Heart right ventricle (tissue), 16 donors: Measurements from ENCODE around the gene HIRIP3. TPM values are rescaled to one million over a fixed set of nuclear protein-coding genes. Genes with fewer than 3 reads are reported as not detected.
"Not testable (repeated sequence)": the region's sequence is repeated elsewhere in the genome, so short reads cannot be mapped to it uniquely, and the experiment has no call there.

Experiments
- ATAC-seq, 8 donors: fragments of 200-7000 bp; cut with Tn5 transposase; one replicate each; pipeline ENCODE4 v1.9.1; 2020; ENCODE audit warnings: mild to moderate bottlenecking in 8 of 8, moderate library complexity in 8 of 8, moderate number of reproducible peaks in 1 of 8
- DNase-seq, 2 donors: peaks; one replicate each; pipeline ENCODE4 v3.0.0-alpha.2; 2020
- H3K27ac ChIP-seq, 10 donors: fragments of 200-600 bp; sonication (generic) in 2 of 10; one replicate each; pipeline versions ENCODE4 v1.5.0 to v1.8.0; 2020 to 2022; ENCODE audit warnings: mild to moderate bottlenecking in 3 of 10
- H3K27me3 ChIP-seq, 7 donors: fragments of 200-600 bp; one replicate each; pipeline ENCODE4 v1.8.0; 2021 to 2022; ENCODE audit warnings: mild to moderate bottlenecking in 2 of 7
- H3K36me3 ChIP-seq, 9 donors: fragments of 200-600 bp; sonication (generic) in 1 of 9; one replicate each; pipeline versions ENCODE4 v1.5.0 to v1.8.0; 2020 to 2022; ENCODE audit warnings: mild to moderate bottlenecking in 2 of 9
- H3K4me1 ChIP-seq, 9 donors: fragments of 200-600 bp; sonication (generic) in 1 of 9; one replicate each; pipeline versions ENCODE4 v1.5.0 to v1.8.0; 2020 to 2022; ENCODE audit warnings: mild to moderate bottlenecking in 4 of 9
- H3K4me3 ChIP-seq, 10 donors: fragments of 200-600 bp; sonication (generic) in 2 of 10; one replicate each; pipeline versions ENCODE4 v1.5.0 to v1.8.0; 2020 to 2022; ENCODE audit warnings: mild to moderate bottlenecking in 7 of 10, moderate library complexity in 2 of 10
- H3K9me3 ChIP-seq, 11 donors: fragments of 200-600 bp in 10 of 11; sonication (generic) in 2 of 11; one replicate each; pipeline versions ENCODE4 v1.5.0 to v1.8.0; 2013 to 2022; ENCODE audit warnings: mild to moderate bottlenecking in 2 of 11, control low read depth in 1 of 11, moderate library complexity in 1 of 11
- WGBS, 2 donors: extraction: QIAGEN DNeasy Blood & Tissue Kit; methylation state at CpG; one replicate each; pipeline ENCODE4 v1.1.7; 2013; ENCODE audit warnings: inconsistent platforms in 1 of 2; 5-methylcytosine and 5-hydroxymethylcytosine counted together
- intact Hi-C, 10 donors: fragments of 100-400 bp; cut with DNase I; formaldehyde crosslinking; loops; one replicate each; pipeline versions ENCODE4 v1.11.1 to v1.14.2; 2022
- polyA plus RNA-seq, 2 donors: library from polyadenylated mRNA; stranded (reverse); fragments of 200-250 nt; gene quantifications; one replicate each; pipeline ENCODE4 v1.2.3, GENCODE V29; 2013
- total RNA-seq, 10 donors: library from RNA; stranded (reverse); fragmentation: NEBNext Ultra II Directional in 3 of 10; extraction: Animal tissue kit (Norgen Biotek cat#: 25700) in 3 of 10; gene quantifications; one replicate each; pipeline versions ENCODE4 v1.2.1 to v1.2.4, GENCODE V29; 2021 to 2023
- TF ChIP-seq, protein P1 (sequence below), 9 donors: fragments of 200-600 bp; sonication (generic) in 2 of 9; IDR thresholded peaks; one replicate each; pipeline versions ENCODE4 v1.5.0 to v1.8.0; 2021 to 2022; ENCODE audit warnings: antibody characterized with exemption in 9 of 9, mild to moderate bottlenecking in 5 of 9, moderate library complexity in 1 of 9
- donor health status: Arrhythmogenic right ventricular cardiomyopathy.
- donor health status: ischemic (EF 13 %, LVEDD 7.1; RV severe dilation, severe dysfunction).
- donor health status: healthy with polysubstance abuse.
- donor health status: DM: no; HTN: yes; CAD: no.
- donor health status: DM: no; HTN: no; CAD: no.
- donor health status: ischemic (EF 25% LVEDD 6.9; RV normal size, moderate dysfunction).
- donor health status: ischemic (EF 25% LVEDD 5.7; RV mildly dilated, moderate dysfunction).
- donor health status: healthy.
- donor health status: DM: yes; HTN: yes; CAD: no.
- donor health status: Ischemic cardiomyopathy.
- donor health status: ischemic (EF 35%, LVEDD 5.7; RV mildly dilated, moderate dysfunction).
- donor health status: nonischemic (EF 11% LVEDD 7.7; RV severe dilation, severe dysfunction).
- donor health status: DM: yes; HTN: yes; CAD: no.
- donor health status: PGD.
- donor health status: ischemic (EF 29% LVEDD 5.4; RV normal size, mild dysfunction).
- donor health status: nonischemic (EF 23%, LVEDD 6.1; RV moderate dilation, normal function).

The HIRIP3 gene
- total and polyA plus RNA-seq, 12 donors, result 14.4 to 23.2 (median 17.7) TPM

DNA sequence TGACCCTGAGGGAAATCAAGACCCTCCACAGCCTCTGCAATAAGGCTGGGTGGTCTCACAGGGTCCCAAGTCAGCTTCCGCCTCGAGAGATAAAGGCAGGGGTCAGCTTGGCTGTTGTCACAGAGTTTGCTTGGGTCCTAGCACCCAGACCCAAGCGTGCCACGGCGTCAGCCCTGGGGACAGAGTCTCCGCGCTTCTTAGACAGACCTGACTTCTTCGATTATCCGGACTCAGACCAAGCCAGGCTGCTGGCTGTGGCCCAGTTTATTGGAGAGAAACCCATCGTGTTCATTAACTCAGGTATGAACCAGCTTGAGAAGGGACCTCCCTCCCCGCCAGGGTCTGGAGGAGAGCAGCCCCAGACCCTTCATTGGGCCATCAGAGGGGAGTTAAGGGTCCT is 28.2 kb upstream of the HIRIP3 start:
- intact Hi-C loops, result loop anchor here in 7 of 10 donors (5.0 to 10.0 kb wide), 4 partner anchors 161 to 329 kb away; partner anchors contain the start of gene CDIPT (in 1 of the 7)
- 80 to 82% methylated on average over 11 of the region's 11 CpGs for WGBS, 2 donors
- Histone ChIP-seq H3K27me3 (peaks cover 0 to 36% (median 24%) of the 10 kb centered on the region in 7 donors), H3K4me3 (no peak overlapping the region), H3K36me3 (no peaks in the 10 kb centered on the region), H3K9me3 (no peaks in the 10 kb centered on the region), H3K27ac (no peak overlapping the region), H3K4me1 (peaks cover 0 to 12% (median 9%) of the 10 kb centered on the region in 9 donors)
- ATAC-seq (no peak), DNase-seq (no peak)
- TF ChIP-seq, protein P1, sequence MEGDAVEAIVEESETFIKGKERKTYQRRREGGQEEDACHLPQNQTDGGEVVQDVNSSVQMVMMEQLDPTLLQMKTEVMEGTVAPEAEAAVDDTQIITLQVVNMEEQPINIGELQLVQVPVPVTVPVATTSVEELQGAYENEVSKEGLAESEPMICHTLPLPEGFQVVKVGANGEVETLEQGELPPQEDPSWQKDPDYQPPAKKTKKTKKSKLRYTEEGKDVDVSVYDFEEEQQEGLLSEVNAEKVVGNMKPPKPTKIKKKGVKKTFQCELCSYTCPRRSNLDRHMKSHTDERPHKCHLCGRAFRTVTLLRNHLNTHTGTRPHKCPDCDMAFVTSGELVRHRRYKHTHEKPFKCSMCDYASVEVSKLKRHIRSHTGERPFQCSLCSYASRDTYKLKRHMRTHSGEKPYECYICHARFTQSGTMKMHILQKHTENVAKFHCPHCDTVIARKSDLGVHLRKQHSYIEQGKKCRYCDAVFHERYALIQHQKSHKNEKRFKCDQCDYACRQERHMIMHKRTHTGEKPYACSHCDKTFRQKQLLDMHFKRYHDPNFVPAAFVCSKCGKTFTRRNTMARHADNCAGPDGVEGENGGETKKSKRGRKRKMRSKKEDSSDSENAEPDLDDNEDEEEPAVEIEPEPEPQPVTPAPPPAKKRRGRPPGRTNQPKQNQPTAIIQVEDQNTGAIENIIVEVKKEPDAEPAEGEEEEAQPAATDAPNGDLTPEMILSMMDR (IDR thresholded peaks at IDR 0.05), result no peak

DNA sequence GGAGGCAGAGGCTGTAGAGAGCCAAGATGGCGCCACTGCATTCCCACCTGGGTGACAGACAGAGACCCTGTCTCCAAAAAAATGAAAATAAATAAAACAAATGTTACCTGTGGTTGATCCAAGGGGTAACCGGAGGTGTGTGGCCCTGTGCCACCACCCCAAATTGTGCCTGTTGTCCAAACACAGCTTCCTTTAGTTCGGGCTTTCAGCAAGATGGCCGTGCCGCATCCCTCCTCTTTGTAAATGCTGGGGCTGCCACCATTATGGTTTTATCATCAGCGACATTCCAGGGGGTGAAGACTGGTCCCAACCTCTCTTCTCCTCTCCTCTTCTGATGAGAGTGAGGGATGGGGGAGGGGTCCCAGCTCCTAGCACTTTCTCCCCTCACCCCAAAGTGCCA is 27.5 kb upstream of the HIRIP3 start, which contains the start of gene C16orf92:
C16orf92 (plus strand) TSS at position 312 of the 400 bp plus-strand sequence. CDS start 143 bp downstream, outside the sequence.
- Histone ChIP-seq H3K4me1 (peaks cover 0 to 12% (median 9%) of the 10 kb centered on the region in 9 donors), H3K27ac (no peak within 1 kb of the TSS), H3K9me3 (no peaks in the 10 kb centered on the region), H3K36me3 (no peaks in the 10 kb centered on the region), H3K4me3 (no peak within 1 kb of the TSS), H3K27me3 (peaks cover 0 to 29% (median 19%) of the 10 kb centered on the region in 7 donors)
- intact Hi-C loops, result loop anchor here in 7 of 10 donors (5.0 to 10.0 kb wide), 4 partner anchors 161 to 328 kb away; partner anchors contain the start of gene CDIPT (in 1 of the 7)
- TF ChIP-seq, protein P1 (IDR thresholded peaks at IDR 0.05), result no peak
- 86 to 89% methylated on average over 6 of the region's 6 CpGs for WGBS, 2 donors
- ATAC-seq (no peak), DNase-seq (no peak)

DNA sequence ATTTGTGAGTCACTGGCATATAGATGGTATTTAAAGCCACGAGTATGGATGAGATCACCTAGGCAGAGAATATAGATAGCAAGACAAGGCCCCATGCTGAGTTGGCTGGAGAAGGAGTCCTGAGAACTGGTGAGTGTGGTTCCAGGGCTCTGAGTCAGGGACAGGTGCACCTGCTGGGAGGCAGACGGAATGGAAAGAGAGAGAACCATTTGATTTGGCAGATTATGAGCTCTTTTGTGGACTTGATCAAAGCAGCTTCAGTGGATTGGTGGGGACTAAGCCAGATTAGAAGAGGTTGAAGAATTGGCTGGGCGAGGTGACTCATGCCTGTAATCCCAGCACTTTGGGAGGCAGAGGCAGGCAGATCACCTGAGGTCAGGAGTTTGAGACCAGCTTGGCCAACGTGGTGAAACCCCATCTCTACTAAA is 23.3 kb upstream of the HIRIP3 start:
- no peak overlapping the region for H3K27ac ChIP-seq
- intact Hi-C loops, result loop anchor here in 2 of 10 donors (10.0 kb wide), 2 partner anchors 84 to 324 kb away; no protein-coding TSS in a partner anchor
- peaks cover 0 to 12% (median 9%) of the 10 kb centered on the region in 9 donors for H3K4me1 ChIP-seq
- H3K27me3 ChIP-seq, result peaks cover 0 to 2% (median 0%) of the 10 kb centered on the region in 7 donors
- H3K36me3 ChIP-seq, result no peaks in the 10 kb centered on the region
- WGBS, 2 donors, result 62 to 74% methylated on average over 4 of the region's 4 CpGs
- no peak for DNase-seq
- ATAC-seq, result no peak
- TF ChIP-seq, protein P1 (IDR thresholded peaks at IDR 0.05), result no peak
- no peaks in the 10 kb centered on the region for H3K9me3 ChIP-seq
- H3K4me3 ChIP-seq, result no peak overlapping the region

DNA sequence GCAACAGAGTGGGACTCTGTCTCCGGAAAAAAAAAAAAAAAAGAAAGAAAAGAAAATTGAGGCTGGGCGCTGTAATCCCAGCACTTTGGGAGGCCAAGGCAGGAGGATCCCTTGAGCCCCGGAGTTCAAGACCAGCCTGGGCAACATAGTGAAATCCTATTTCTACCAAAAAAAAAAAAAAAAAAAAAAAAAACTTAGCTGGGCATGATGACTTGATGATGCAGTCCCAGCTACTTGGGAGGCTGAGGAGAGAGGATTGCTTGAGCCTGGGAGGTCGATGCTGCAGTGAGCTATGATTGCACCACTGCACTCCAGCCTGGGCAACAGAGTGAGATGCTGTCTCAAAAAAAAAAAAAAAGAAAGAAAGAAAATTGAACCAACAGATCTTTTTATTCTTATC is 22.5 kb upstream of the HIRIP3 start:
- 90 to 91% methylated on average over 4 of the region's 4 CpGs for WGBS, 2 donors
- not testable (repeated sequence) for H3K27me3 ChIP-seq, DNase-seq, H3K4me3 ChIP-seq, H3K27ac ChIP-seq, ATAC-seq, H3K36me3 ChIP-seq, H3K9me3 ChIP-seq
- peaks cover 0 to 12% (median 9%) of the 10 kb centered on the region in 9 donors for H3K4me1 ChIP-seq
- intact Hi-C loops, result loop anchor here in 2 of 10 donors (10.0 kb wide), 2 partner anchors 83 to 323 kb away; no protein-coding TSS in a partner anchor

DNA sequence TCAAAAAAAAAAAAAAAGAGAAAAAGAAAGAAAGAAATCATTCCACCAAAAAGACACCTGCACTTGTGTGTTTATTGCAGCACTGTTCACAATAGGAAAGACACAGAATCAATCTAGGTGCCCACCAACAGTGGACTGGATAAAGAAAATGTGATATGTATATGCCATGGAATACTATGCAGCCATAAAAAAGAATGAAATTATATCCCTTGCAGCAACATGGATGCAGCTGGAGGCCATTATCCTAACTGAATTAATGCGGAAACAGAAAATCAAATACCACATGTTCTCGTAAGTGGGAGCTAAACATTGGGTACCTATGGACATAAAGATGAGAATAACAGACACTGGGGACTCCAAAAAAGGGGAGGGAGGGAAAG is 21.9 kb upstream of the HIRIP3 start:
- no peak overlapping the region for H3K27ac ChIP-seq
- no peaks in the 10 kb centered on the region for H3K9me3 ChIP-seq
- TF ChIP-seq, protein P1 (IDR thresholded peaks at IDR 0.05), result no peak
- 93 to 98% methylated on average over 2 of the region's 2 CpGs for WGBS, 2 donors
- DNase-seq (no peak), ATAC-seq (no peak)
- intact Hi-C loops, result loop anchor here in 2 of 10 donors (10.0 kb wide), 2 partner anchors 82 to 322 kb away; no protein-coding TSS in a partner anchor
- peaks cover 0 to 12% (median 9%) of the 10 kb centered on the region in 9 donors for H3K4me1 ChIP-seq
- H3K36me3 ChIP-seq, result no peaks in the 10 kb centered on the region
- H3K27me3 ChIP-seq, result peaks cover 0 to 8% (median 5%) of the 10 kb centered on the region in 7 donors
- no peak overlapping the region for H3K4me3 ChIP-seq
